Measurements from ENCODE around the gene WDR13. TPM values are rescaled to one million over a fixed set of nuclear protein-coding genes. Genes with fewer than 3 reads are reported as not detected.

Gene WDR13
- total and polyA plus RNA-seq, 8 donors: 107 to 552 (median 177) TPM

- Histone ChIP-seq H3K9me3 (no peaks in the 10 kb centered on the region), H3K4me1 (no peaks in the 10 kb centered on the region), H3K36me3 (no peaks in the 10 kb centered on the region), H3K4me3 (no peak overlapping the region), H3K27me3 (no peaks in the 10 kb centered on the region), H3K27ac (no peak overlapping the region)
- DNase-seq (no peak), ATAC-seq (no peak), FAIRE-seq (no peak)
- WGBS, 2 donors: 88 to 92% methylated on average over 14 of the region's 14 CpGs
- no peak for TF ChIP-seq CTCF (IDR thresholded peaks at IDR 0.05)
- intact Hi-C loops (cut with DNase I): no loop called here
Measured at GRCh38 chrX:48560056-48560455, 37.2 kb upstream of the WDR13 start.

- DNase-seq: no peak
- intact Hi-C loops (cut with DNase I): no loop called here
- no peak for ATAC-seq
- Histone ChIP-seq H3K4me3 (no peak overlapping the region), H3K4me1 (no peaks in the 10 kb centered on the region), H3K36me3 (no peaks in the 10 kb centered on the region), H3K9me3 (no peaks in the 10 kb centered on the region), H3K27me3 (no peaks in the 10 kb centered on the region), H3K27ac (no peak overlapping the region)
- WGBS, 2 donors: 88 to 94% methylated on average over 12 of the region's 12 CpGs
- no peak for FAIRE-seq
- TF ChIP-seq CTCF (IDR thresholded peaks at IDR 0.05): no peak
Measured at GRCh38 chrX:48560681-48561080, 36.6 kb upstream of the WDR13 start.

- peaks cover 0 to 4% (median 0%) of the 10 kb centered on the region in 4 donors for H3K27me3 ChIP-seq
- H3K4me1 ChIP-seq: no peaks in the 10 kb centered on the region
- DNase-seq (no peak), FAIRE-seq (no peak), ATAC-seq (no peak)
- 62 to 79% methylated on average over 1 of the region's 1 CpG for WGBS, 2 donors
- no peaks in the 10 kb centered on the region for H3K9me3 ChIP-seq
- H3K27ac ChIP-seq: no peak overlapping the region
- H3K4me3 ChIP-seq: no peak overlapping the region
- intact Hi-C loops (cut with DNase I): no loop called here
- no peaks in the 10 kb centered on the region for H3K36me3 ChIP-seq
- TF ChIP-seq CTCF (IDR thresholded peaks at IDR 0.05): no peak
Measured at GRCh38 chrX:48569958-48570357, 27.3 kb upstream of the WDR13 start.

- Histone ChIP-seq H3K9me3 (no peaks in the 10 kb centered on the region), H3K27ac (peak overlapping the region; percentile 95 to 97 (median 96)), H3K27me3 (no peaks in the 10 kb centered on the region), H3K4me1 (peaks cover 0 to 13% (median 0%) of the 10 kb centered on the region in 3 donors), H3K4me3 (peak overlapping the region in 3 of 4 donors; percentile 41 to 60 (median 52)), H3K36me3 (peaks cover 0 to 22% (median 10%) of the 10 kb centered on the region in 3 donors)
- FAIRE-seq (no peak), DNase-seq (peak in 4 of 6 donors; percentile 7 to 63 (median 59)), ATAC-seq (peak in 2 of 4 donors; percentile 5 to 6)
- TF ChIP-seq CTCF (IDR thresholded peaks at IDR 0.05): no peak
- 38 to 54% methylated on average over 19 of the region's 19 CpGs for WGBS, 2 donors
- intact Hi-C loops (cut with DNase I): no loop called here
Measured at GRCh38 chrX:48573690-48574269, 23.5 kb upstream of the WDR13 start.

All from pancreas (tissue), 10 donors.